Keratinocyte (primary cell): ENCODE results near the gene RAB11FIP4. TPM values are rescaled to one million over a fixed set of nuclear protein-coding genes. Genes with fewer than 3 reads are reported as not detected.

Experiments used
- DNase-seq: peaks from one replicate; pipeline ENCODE4 v3.0.0-alpha.2; 2011; ENCODE audit warnings: low read depth, missing footprints, low spot score
- FAIRE-seq: peaks from 2 replicates; lab custom pipeline; 2011; peaks lifted over from hg19 to GRCh38; lab: Jason Lieb, UNC
- H2AFZ ChIP-seq: 2 replicates; pipeline ENCODE4 v1.6.0; 2012; ENCODE audit warnings: low read length, control low read depth, inconsistent platforms; ENCODE audit not compliant: control insufficient read depth
- H3K27ac ChIP-seq: 2 replicates; pipeline ENCODE4 v1.5.1; 2011; ENCODE audit warnings: low read length; ENCODE audit not compliant: control insufficient read depth, insufficient read depth
- H3K27me3 ChIP-seq: 3 replicates; pipeline ENCODE4 v1.6.0; 2011; ENCODE audit warnings: low read length; ENCODE audit not compliant: control insufficient read depth, insufficient read depth; ENCODE audit errors: extremely low read depth
- H3K36me3 ChIP-seq, 2 experiments: 2 replicates in 1 of 2; 3 replicates in 1 of 2; pipeline ENCODE4 v1.5.1; 2011; ENCODE audit warnings: low read length in 2 of 2, mild to moderate bottlenecking in 1 of 2; ENCODE audit not compliant: control insufficient read depth in 2 of 2, insufficient read depth in 2 of 2; ENCODE audit errors: extremely low read depth in 1 of 2
- H3K4me1 ChIP-seq: 3 replicates; pipeline ENCODE4 v1.5.1; 2011; ENCODE audit warnings: low read length; ENCODE audit not compliant: control insufficient read depth, insufficient read depth; ENCODE audit errors: extremely low read depth
- H3K4me2 ChIP-seq: 3 replicates; pipeline ENCODE4 v1.6.0; 2011; ENCODE audit warnings: low read depth, low read length; ENCODE audit not compliant: control insufficient read depth, insufficient read depth; ENCODE audit errors: extremely low read depth
- H3K4me3 ChIP-seq, 3 experiments: fragments of 200-600 bp in 1 of 3; sonication (generic) in 1 of 3; 2 replicates in 2 of 3; 3 replicates in 1 of 3; pipeline ENCODE4 v1.5.1; 2011 to 2016; ENCODE audit warnings: low read length in 3 of 3, mild to moderate bottlenecking in 3 of 3, control low read depth in 2 of 3, inconsistent platforms in 1 of 3, low read depth in 1 of 3, mixed read lengths in 1 of 3, mixed run types in 1 of 3, moderate library complexity in 1 of 3; ENCODE audit not compliant: control insufficient read depth in 2 of 3, insufficient read depth in 2 of 3; ENCODE audit errors: extremely low read depth in 1 of 3
- H3K79me2 ChIP-seq: 2 replicates; pipeline ENCODE4 v1.6.0; 2012; ENCODE audit warnings: low read length; ENCODE audit not compliant: control insufficient read depth, insufficient read depth
- H3K9ac ChIP-seq: 3 replicates; pipeline ENCODE4 v1.6.0; 2011; ENCODE audit warnings: low read length; ENCODE audit not compliant: control insufficient read depth, insufficient read depth; ENCODE audit errors: extremely low read depth
- H3K9me1 ChIP-seq: 3 replicates; pipeline ENCODE4 v1.6.0; 2011; ENCODE audit warnings: low read length; ENCODE audit not compliant: control insufficient read depth, insufficient read depth; ENCODE audit errors: extremely low read depth
- H3K9me3 ChIP-seq: 2 replicates; pipeline ENCODE4 v1.5.1; 2012; ENCODE audit warnings: low read depth, low read length; ENCODE audit not compliant: control insufficient read depth
- H4K20me1 ChIP-seq: 3 replicates; pipeline ENCODE4 v1.6.0; 2011; ENCODE audit warnings: low read length; ENCODE audit not compliant: control insufficient read depth, insufficient read depth; ENCODE audit errors: extremely low read depth
- CTCF ChIP-seq, 3 experiments: IDR thresholded peaks in 1 of 3; conservative IDR thresholded peaks in 1 of 3; optimal IDR thresholded peaks in 1 of 3; 2 replicates in 2 of 3; 3 replicates in 1 of 3; pipeline versions ENCODE3 to v1.5.1; 2011; ENCODE audit warnings: low read length in 3 of 3, mild to moderate bottlenecking in 3 of 3, moderate library complexity in 2 of 3, control low read depth in 1 of 3, inconsistent platforms in 1 of 3; ENCODE audit not compliant: insufficient read depth in 2 of 3; ENCODE audit errors: extremely low read depth in 1 of 3
- EZH2 ChIP-seq: IDR thresholded peaks from one replicate; pipeline ENCODE4 v1.6.1; 2012; ENCODE audit warnings: inconsistent platforms, mild to moderate bottlenecking, low read length, moderate library complexity
- dilution Hi-C: fragments of 300-500 bp; cut with MboI; formaldehyde crosslinking; loops from one replicate; pipeline ENCODE4 v1.7.0; 2020; ENCODE audit warnings: low sequenced_read_pairs; ENCODE audit not compliant: extremely low pct_ligation_motif_present
- polyA plus RNA-seq, 5 experiments: library from polyadenylated mRNA; depleted of rRNA in 3 of 5; stranded (reverse) in 3 of 5; stranded (forward) in 1 of 5; unstranded in 1 of 5; fragments of >200 nt; gene quantifications; 1 replicate in 1 of 5; 2 replicates in 3 of 5; 3 replicates in 1 of 5; pipeline versions ENCODE4 v1.2.1 to v1.2.3, GENCODE V29; 2011 to 2012; ENCODE audit warnings: missing spikeins in 2 of 5, low read depth in 1 of 5, low replicate concordance in 1 of 5

Gene RAB11FIP4
- polyA plus RNA-seq, 1 donor (not counting 4 experiments of a cell fraction or from before 2014, with no cell fraction given): 9.1 TPM

DNA sequence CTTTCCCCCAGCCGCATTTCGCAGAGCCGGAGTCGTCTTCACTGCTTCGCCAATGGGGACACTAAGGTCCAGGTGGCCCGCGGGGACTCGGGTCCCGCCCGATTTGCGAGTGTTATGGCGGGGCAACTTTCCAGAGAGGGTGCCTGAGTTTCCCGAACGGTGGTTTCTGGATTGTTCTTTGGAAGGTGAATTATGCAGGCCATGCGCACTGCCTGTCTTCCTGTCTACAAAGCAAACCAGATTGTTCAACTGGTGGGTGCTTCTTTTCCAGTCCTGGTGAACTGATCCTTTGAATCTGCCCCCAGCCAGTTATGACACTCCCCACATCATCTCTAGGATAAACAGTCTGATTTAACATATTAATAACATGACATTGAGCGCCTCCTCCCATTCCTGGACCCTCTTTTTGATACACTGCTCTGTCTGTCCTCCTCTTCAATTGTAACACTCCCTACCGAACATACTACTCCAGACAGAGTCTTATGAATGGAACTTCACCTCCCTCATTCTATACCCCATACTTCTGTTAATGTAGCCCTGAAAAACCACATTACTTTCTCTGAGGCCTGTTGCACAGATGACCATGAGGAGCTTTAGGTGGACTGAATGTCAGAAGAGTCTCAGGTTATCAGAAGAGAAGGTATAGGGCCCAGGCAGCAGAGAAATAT is 159.0 kb downstream of the RAB11FIP4 start:
- no peak overlapping the region for H3K27ac ChIP-seq
- H3K9me1 ChIP-seq: no peaks in the 10 kb centered on the region
- H3K36me3 ChIP-seq: no peaks in the 10 kb centered on the region
- H3K4me3 ChIP-seq: peak overlapping the region; percentile 6 to 93 (median 52)
- no peak overlapping the region for H2AFZ ChIP-seq
- no peaks in the 10 kb centered on the region for H3K27me3 ChIP-seq
- H3K9ac ChIP-seq: peak overlapping the region; percentile 41
- peaks cover 9% of the 10 kb centered on the region for H3K4me1 ChIP-seq
- TF ChIP-seq CTCF (optimal IDR thresholded peaks at IDR 0.05 in 1 of 3, IDR thresholded peaks at IDR 0.05 in 1 of 3, conservative IDR thresholded peaks at IDR 0.05 in 1 of 3; ENCODE audit: extremely low read depth in 1 of 3, insufficient read depth in 2 of 3, low read length in 3 of 3) (no peak), EZH2 (no peak)
- no peaks in the 10 kb centered on the region for H3K9me3 ChIP-seq
- dilution Hi-C loops: no loop called here
- peak overlapping the region; percentile 56 for H3K4me2 ChIP-seq
- no peaks in the 10 kb centered on the region for H3K79me2 ChIP-seq
- FAIRE-seq (no peak), DNase-seq (no peak)
- no peaks in the 10 kb centered on the region for H4K20me1 ChIP-seq

DNA sequence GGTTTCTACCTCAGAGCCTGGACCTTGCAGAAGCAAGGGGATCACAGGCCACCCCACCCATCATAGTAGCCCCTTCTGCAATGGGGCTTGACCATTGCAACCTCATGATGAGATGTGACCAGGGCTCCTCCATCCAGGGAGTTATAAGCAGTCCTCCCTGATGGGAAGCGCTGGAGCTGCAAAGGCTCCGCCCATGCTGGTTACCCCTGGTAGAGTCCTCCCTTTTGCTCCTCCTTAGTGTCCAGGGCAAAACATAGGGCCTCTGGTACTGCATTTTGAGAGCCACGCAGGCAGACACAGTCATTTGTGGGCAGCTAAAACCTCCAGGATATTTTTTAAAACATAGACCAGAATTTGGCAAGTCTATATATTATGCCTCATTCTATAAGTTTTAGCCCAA is 161.1 kb downstream of the RAB11FIP4 start:
- no peaks in the 10 kb centered on the region for H3K9me1 ChIP-seq
- no peaks in the 10 kb centered on the region for H3K36me3 ChIP-seq
- no peak overlapping the region for H2AFZ ChIP-seq
- H3K4me3 ChIP-seq: no peak overlapping the region
- H4K20me1 ChIP-seq: no peaks in the 10 kb centered on the region
- FAIRE-seq (no peak), DNase-seq (no peak)
- no peak overlapping the region for H3K9ac ChIP-seq
- TF ChIP-seq CTCF (optimal IDR thresholded peaks at IDR 0.05 in 1 of 3, IDR thresholded peaks at IDR 0.05 in 1 of 3, conservative IDR thresholded peaks at IDR 0.05 in 1 of 3; ENCODE audit: extremely low read depth in 1 of 3, insufficient read depth in 2 of 3, low read length in 3 of 3): no peak
- TF ChIP-seq EZH2: no peak
- no peaks in the 10 kb centered on the region for H3K9me3 ChIP-seq
- no peaks in the 10 kb centered on the region for H3K79me2 ChIP-seq
- H3K4me2 ChIP-seq: no peak overlapping the region
- H3K27ac ChIP-seq: no peak overlapping the region
- H3K27me3 ChIP-seq: no peaks in the 10 kb centered on the region
- peaks cover 9% of the 10 kb centered on the region for H3K4me1 ChIP-seq
- dilution Hi-C loops: no loop called here
